NCI-H2029 treated with DMSO at 0.1 percent for 48 hours (cell line): ENCODE data around the gene PLXNA3.
"Not testable (repeated sequence)": the region's sequence is repeated elsewhere in the genome, so short reads cannot be mapped to it uniquely, and the experiment has no call there.

Experiments
- DNase-seq: peaks from one replicate; lab custom pipeline; 2025; lab: John Stamatoyannopoulos, UW

Gene PLXNA3

GRCh38 chrX:154478728-154479622, 20.9 kb downstream of the PLXNA3 start, which contains the start of gene LAGE3:
Gene LAGE3 (minus strand): TSS chrX:154479281. CDS start chrX:154478915, 366 bp downstream.
- peak; percentile 57 for DNase-seq

DNA sequence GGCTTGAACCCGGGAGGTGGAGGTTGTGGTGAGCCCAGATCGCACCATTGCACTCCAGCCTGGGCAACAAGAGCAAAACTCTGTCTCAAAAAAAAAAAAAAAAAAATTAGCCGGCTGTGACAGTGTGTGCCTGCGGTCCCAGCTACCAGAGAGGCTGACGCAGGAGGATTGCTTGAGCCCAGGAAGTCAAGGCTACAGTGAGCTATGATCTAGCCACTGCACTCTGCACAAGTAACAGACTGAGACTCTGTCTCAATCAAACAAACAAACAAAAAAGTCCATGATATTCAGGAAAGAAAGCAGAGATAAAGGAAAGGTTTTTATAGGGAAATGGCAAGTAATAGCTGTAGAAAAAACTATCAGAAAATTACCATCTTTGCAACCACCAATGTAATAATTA, 23.1 kb downstream of the PLXNA3 start:
- DNase-seq, result no peak

- no peak for DNase-seq
Measured at GRCh38 chrX:154481911-154482601, 24.0 kb downstream of the PLXNA3 start.

DNA sequence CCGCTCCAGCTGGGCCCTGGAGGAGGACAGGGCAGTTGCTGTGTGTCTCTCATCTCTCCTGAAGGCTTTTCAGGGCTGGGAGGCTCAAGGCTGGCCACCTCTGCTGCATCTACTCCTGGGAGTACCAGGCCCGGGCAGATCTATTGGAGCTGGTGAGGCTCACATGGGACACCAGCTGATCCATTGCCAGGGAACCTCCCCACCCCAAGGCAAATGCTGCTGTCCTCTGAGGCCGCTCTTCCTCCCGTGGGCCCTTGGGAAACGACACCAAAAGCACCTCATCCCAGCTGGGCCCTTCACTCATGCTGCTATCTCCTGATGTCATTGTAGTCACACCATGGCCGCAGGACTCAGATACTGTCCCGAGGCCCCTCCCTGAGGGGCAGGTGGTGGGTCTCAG, 24.7 kb downstream of the PLXNA3 start:
- DNase-seq, result no peak

- no peak for DNase-seq
Measured at GRCh38 chrX:154483325-154483724, 25.2 kb downstream of the PLXNA3 start.

GRCh38 chrX:154484255-154485149, 26.4 kb downstream of the PLXNA3 start:
- DNase-seq, result no peak

DNA sequence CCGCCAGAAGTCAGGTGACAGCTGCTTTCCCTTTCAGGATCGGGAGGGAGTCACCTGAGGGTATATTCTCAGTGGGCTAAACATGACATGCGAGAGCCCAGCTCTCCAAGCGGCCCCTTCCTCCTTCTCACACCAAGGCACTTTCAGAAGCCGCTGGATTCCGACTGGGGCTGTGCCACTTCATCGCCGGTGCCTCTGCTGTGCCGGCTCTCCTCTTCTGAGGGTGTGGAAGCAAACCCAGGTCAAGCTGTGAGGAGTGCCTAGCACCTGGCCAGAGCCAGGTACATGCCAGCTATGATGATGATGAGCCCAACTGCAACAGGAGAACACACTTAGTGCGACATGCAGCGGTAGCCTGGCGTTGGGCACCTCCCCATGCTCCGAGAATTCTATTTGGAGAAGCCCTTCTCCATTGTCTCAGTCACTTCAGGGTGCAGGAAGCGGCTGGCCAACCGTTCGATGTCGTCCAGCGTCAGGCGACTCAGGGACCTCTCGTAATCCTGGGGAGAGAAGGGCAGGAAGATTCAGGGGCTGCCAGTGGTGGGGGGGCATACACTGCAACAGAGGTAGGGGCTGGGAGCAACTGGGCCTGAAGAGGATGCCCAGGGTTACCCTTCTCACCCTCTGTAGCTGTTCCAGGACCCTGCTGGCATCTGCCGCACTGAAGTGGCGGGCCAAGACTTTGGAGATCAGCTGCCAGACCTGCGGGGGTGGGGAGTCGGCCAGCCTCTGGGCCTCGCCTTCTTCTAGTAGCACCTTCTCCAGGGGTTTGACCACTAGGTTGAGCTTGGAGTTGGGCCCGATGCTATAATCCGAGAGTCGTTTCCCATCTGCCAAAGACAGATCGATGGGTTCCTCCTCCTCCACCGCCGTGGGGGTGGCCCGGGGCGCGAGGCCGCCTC, 27.3 kb downstream of the PLXNA3 start:
- peak; percentile 60 for DNase-seq

GRCh38 chrX:154486052-154486395, 27.9 kb downstream of the PLXNA3 start:
- DNase-seq, result no peak

DNA sequence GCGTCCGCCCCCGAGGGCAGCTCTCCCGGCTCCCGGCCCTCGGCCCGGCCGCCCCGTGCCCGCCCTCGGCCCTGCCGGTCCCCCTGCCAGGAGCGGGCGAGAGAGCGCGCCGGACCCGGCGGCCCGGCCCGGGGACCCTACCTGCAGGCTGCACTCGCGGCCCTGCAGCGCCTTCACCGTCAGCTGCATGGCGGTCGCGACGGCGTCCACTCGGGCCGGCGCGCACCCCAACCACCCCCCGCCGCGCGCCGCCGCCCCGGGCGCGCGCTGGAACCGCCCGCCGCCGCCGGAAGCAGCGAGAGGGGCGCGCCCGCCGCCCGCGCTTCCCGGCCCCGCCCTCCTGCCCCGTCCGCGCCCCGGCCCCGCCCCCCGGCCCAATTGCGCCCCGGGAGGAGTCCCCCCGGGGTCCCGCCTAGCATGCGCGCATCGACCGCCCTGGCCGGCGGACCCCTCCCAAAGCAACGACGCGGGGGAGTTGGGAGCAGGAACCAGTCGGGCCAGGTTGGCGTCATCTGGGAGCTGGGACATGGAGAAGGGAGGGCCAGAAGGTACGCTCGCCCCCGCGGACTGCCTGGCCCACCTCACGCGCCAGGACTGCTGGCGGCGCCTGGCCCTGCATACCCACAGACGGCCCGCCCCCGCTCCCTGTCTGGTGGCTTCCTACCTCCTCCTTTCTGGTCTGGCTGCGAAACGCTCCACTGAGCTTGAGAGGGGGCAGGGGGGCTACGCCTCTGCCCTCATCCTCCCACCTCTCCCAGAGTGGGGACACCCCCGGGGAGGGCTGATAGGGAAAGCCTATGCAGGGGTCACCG, 28.5 kb downstream of the PLXNA3 start, which contains the start of gene UBL4A:
TSS of gene UBL4A (minus strand) at position 220 of the 812 bp plus-strand sequence. CDS start at position 189, 31 bp downstream.
- no peak for DNase-seq

DNA sequence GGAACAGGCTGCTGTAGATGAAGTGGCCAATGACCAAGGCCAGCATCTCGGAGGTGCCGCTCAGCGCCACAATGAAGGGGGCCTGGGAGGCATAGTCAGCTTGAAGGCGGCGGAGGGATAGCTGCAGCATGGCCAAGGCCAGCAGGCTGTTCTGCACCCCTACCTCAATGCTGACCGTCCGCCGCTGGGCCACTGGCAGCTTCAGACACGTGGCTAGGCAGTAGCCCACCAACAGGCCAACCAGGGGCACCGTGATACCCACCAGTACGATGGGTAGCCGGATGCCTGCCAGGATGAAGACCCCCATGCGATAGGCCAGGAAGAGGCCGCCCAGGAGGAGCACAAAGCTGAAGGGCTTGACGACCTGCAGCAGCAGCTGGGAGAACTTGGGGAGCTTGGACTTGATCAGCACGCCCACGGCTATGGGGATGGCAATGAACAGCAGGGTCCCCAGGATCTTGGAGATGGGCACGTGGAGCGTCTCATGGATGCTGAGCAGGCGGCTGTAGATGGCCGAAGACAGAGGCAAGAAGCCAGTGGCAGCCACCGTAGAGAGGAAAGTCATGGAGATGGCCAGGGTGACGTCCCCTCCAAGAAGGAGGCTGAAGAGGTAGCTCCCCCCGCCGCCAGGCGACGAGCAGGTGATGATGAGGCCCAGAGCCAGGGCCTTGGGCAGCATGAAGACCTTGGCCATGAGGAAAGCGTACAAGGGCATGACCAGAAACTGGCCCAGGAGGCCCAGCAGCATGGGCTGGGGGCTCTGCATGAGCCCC, 29.6 kb downstream of the PLXNA3 start:
- no peak for DNase-seq

DNA sequence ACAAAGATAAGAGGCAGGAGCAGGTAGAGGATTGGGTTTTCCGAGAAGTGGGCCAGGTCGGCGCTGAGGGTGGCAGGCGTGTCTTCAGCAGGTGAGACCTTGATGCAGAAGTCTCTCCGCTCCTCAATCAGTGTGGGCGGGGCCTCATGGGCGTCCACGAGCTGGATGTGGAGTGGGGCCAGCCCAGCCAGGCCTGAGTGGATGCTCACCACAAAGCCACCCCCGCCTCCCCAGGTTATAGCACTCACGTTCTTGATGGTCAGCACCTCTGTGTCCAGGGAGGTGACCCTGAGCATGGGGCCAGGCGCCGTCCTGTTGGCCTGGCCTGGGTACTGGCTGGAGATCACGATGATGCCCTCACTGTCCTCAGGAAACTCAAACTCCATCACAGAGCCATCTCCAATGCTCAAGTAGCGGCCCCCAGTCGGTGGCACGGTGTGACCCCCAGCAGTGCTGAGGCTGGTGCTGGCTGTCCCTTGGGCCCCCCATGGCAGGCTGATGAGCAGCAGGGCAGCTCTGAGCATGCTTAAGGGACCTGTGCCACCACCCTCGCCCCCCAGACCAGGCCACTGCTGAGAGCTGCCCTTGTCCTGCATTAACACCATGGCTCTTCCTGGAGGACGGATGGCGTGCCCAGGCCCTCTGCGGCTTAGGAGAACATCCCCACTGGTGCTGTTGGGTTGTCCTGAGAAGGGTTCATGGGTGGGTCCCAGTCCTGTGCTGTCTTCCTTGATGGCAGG, 30.4 kb downstream of the PLXNA3 start:
- DNase-seq, result no peak

- DNase-seq, result no peak
Measured at GRCh38 chrX:154489182-154489581, 31.1 kb downstream of the PLXNA3 start.

DNA sequence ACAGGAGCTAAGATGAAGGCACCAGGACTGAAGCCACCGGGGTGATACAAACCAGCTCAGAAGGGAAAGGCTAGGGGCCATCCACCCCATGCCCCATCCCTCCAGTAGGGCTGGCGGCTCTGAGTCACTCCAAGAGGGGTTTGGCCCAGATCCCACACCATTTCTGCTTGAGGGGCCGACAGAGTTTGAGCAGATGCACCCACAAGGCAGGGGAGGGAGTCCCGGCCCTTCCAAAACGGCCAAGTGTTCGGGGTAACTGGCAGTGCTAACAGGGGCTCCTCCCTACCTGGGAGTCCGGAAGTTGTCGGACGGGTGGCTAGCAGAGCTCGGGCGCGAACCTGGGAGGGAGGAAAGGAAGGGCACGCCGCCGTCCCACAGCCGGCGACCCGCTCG, 31.9 kb downstream of the PLXNA3 start:
- no peak for DNase-seq

GRCh38 chrX:154490414-154491083, 32.5 kb downstream of the PLXNA3 start, which contains the start of gene SLC10A3:
Gene SLC10A3 (minus strand): TSS chrX:154490629. CDS start chrX:154488940, 1,689 bp downstream.
- peak; percentile 51 for DNase-seq

GRCh38 chrX:154494715-154495114, 36.6 kb downstream of the PLXNA3 start:
- DNase-seq, result no peak

GRCh38 chrX:154495472-154495922, 37.4 kb downstream of the PLXNA3 start:
- no peak for DNase-seq

DNA sequence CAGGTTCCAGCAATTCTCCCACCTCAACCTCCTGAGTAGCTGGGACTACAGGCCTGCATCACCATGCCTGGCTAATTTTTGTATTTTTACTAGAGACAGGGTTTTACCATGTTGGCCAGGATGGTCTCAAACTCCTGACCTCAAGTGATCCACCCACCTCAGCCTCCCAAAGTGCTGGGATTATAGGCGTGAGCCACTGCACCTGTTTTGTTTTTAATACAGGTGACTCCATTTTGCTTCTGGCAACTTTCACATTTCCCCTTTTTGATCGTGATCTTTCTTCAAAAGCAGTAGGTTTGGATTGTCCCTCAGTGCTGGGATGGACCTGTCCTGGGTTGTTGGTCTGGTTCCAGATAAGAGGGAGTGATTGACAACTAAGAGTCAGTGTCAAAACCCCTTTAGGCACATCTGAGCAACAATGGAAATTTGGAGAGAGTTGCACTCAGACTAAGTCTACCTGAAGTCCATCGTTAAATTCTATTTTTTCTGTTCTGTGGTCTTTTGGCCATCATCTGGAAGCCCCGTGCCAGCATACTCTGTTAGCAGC, 38.6 kb downstream of the PLXNA3 start:
- DNase-seq, result not testable (repeated sequence)

- not testable (repeated sequence) for DNase-seq
Measured at GRCh38 chrX:154501423-154501822, 43.3 kb downstream of the PLXNA3 start.
